ENCODE results near the gene ZCCHC3. TPM values are rescaled to one million over a fixed set of nuclear protein-coding genes. Genes with fewer than 3 reads are reported as not detected.

The ZCCHC3 gene
- total RNA-seq, 1 experiment from 2014 or later = 43.6 TPM

- no peak for TF ChIP-seq ARID4B (CRISPR knock-in tag; IDR thresholded peaks at IDR 0.05; ENCODE audit: borderline replicate concordance)
- no peak for TF ChIP-seq ATF3 (CRISPR knock-in tag; conservative IDR thresholded peaks at IDR 0.05)
- TF ChIP-seq ZBTB43 (CRISPR knock-in tag; IDR thresholded peaks at IDR 0.05) = no peak
- no peak for TF ChIP-seq ZNF671 (CRISPR knock-in tag; IDR thresholded peaks at IDR 0.05)
- TF ChIP-seq JAZF1 (CRISPR knock-in tag; IDR thresholded peaks at IDR 0.05) = no peak
- no peak for TF ChIP-seq ELF4 (CRISPR knock-in tag; IDR thresholded peaks at IDR 0.05; ENCODE audit: low read depth)
- no peak for TF ChIP-seq NR3C1 (CRISPR knock-in tag; conservative IDR thresholded peaks at IDR 0.05; ENCODE audit: low read depth)
- TF ChIP-seq GABPB1 (CRISPR knock-in tag; IDR thresholded peaks at IDR 0.05) = no peak
Observed at GRCh38 chr20:329851-330232, 32.5 kb downstream of the ZCCHC3 start (continued).

- peak; percentile 68 for DNase-seq (ENCODE audit: low spot score)
- Mint-ChIP-seq H3K27ac (peak overlapping the region; percentile 76; the same call in 1 of the 2 replicates), H3K9me3 (no peaks in the 10 kb centered on the region), H3K4me1 (peaks cover 33% of the 10 kb centered on the region), H3K4me3 (peak overlapping the region; percentile 87), H3K36me3 (peaks cover 10% of the 10 kb centered on the region), H3K27me3 (ENCODE audit: low read depth) (peaks cover 35% of the 10 kb centered on the region)
- ChIA-PET CTCF (interaction anchor here (0.6 to 3.2 kb wide), 23 partner anchors 8 to 213 kb away, joined by 3 to 42 read pairs (median 4); partner anchors contain the start of genes CSNK2A1, DEFB132, NRSN2 and ZCCHC3), POLR2A (interaction anchor here (1.3 to 2.2 kb wide), 3 partner anchors 20 to 52 kb away, joined by 4 to 8 read pairs (median 6); no protein-coding TSS in a partner anchor)
- ATAC-seq = peak; percentile 31
- TF ChIP-seq ATF6 (CRISPR knock-in tag; IDR thresholded peaks at IDR 0.05) = no peak
- TF ChIP-seq KAT7 (CRISPR knock-in tag; IDR thresholded peaks at IDR 0.05; ENCODE audit: borderline replicate concordance) = no peak
- TF ChIP-seq CREB1 (CRISPR knock-in tag; IDR thresholded peaks at IDR 0.05) = no peak
- TF ChIP-seq NFE2L1 (CRISPR knock-in tag; IDR thresholded peaks at IDR 0.05) = no peak
- TF ChIP-seq CREM (CRISPR knock-in tag; IDR thresholded peaks at IDR 0.05) = 0 out of 2 replicates have a peak, but pooled peaks have one; percentile 21
- no peak for TF ChIP-seq ZNF121 (CRISPR knock-in tag; IDR thresholded peaks at IDR 0.05)
- no peak for TF ChIP-seq ZNF512 (CRISPR knock-in tag; IDR thresholded peaks at IDR 0.05; ENCODE audit: borderline replicate concordance)
- no peak for TF ChIP-seq SMAD3 (CRISPR knock-in tag; IDR thresholded peaks at IDR 0.05; ENCODE audit: borderline replicate concordance)
- TF ChIP-seq PRRX2 (CRISPR knock-in tag; IDR thresholded peaks at IDR 0.05) = peak; percentile 39; the same call in 1 of the 2 replicates
- no peak for TF ChIP-seq USF2 (CRISPR knock-in tag; IDR thresholded peaks at IDR 0.05)
- TF ChIP-seq ZNF317 (CRISPR knock-in tag; IDR thresholded peaks at IDR 0.05; ENCODE audit: borderline replicate concordance, low read depth) = no peak
- TF ChIP-seq IRF1 (CRISPR knock-in tag; IDR thresholded peaks at IDR 0.05) = no peak
Observed at GRCh38 chr20:330233-331149, 33.1 kb downstream of the ZCCHC3 start.

Data from WTC11 (cell line).